Esophagus muscularis mucosa (tissue), 3 donors: Measurements from ENCODE around the gene CDX1.

Experiments used
- CTCF ChIP-seq, 3 experiments: fragments of 200-600 bp in 2 of 3; fragments of 450-650 bp in 1 of 3; sonication (generic) in 2 of 3; IDR thresholded peaks; one replicate each; pipeline ENCODE4 v1.5.1; 2017 to 2019; ENCODE audit warnings: antibody characterized with exemption in 3 of 3, mild to moderate bottlenecking in 2 of 3, moderate library complexity in 1 of 3
- POLR2AphosphoS5 ChIP-seq, 2 donors: sonication (generic); formaldehyde crosslinking; IDR thresholded peaks; one replicate each; pipeline ENCODE4 v1.6.1; 2017; ENCODE audit warnings: antibody characterized with exemption in 2 of 2

GRCh38 chr5:150184990-150185912, 18.7 kb downstream of the CDX1 start:
- TF ChIP-seq CTCF (IDR thresholded peaks at IDR 0.05) (no peak), POLR2AphosphoS5 (IDR thresholded peaks at IDR 0.05) (no peak)
